SK-N-SH treated with all-trans-retinoic acid at 6 μM for 48 hours (cell line): Measurements from ENCODE around the gene ATPAF1.

ENCODE experiments used
- ATAC-seq: fragments of 200-7000 bp; cut with Tn5 transposase; 3 replicates; pipeline ENCODE4 v1.9.1; 2020; ENCODE audit warnings: mild to moderate bottlenecking, moderate library complexity
- ARNTL ChIP-seq: fragments of 450-650 bp; formaldehyde crosslinking; IDR thresholded peaks from 2 replicates; pipeline ENCODE4 v1.5.0; 2020; ENCODE audit warnings: low read depth, mild to moderate bottlenecking, moderate library complexity, borderline replicate concordance
- CSRNP3 ChIP-seq: fragments of 250-450 bp; sonication (Bioruptor Pico); IDR thresholded peaks from 2 replicates; pipeline ENCODE4 v1.5.1; 2021; ENCODE audit warnings: mild to moderate bottlenecking, moderate library complexity
- ESRRG ChIP-seq: fragments of 250-450 bp; sonication (Bioruptor Pico); IDR thresholded peaks from 2 replicates; pipeline ENCODE4 v1.6.1; 2021; ENCODE audit warnings: mild to moderate bottlenecking
- GLIS3 ChIP-seq: fragments of 250-450 bp; sonication (Bioruptor Pico); IDR thresholded peaks from 2 replicates; pipeline ENCODE4 v1.5.0; 2020; ENCODE audit warnings: mild to moderate bottlenecking, moderate library complexity
- OSR1 ChIP-seq: fragments of 250-450 bp; sonication (Bioruptor Pico); IDR thresholded peaks from 2 replicates; pipeline ENCODE4 v1.8.0; 2022; ENCODE audit warnings: moderate library complexity, mild to moderate bottlenecking, inconsistent platforms
- RARB ChIP-seq: fragments of 250-450 bp; sonication (Bioruptor Pico); IDR thresholded peaks from 2 replicates; pipeline ENCODE4 v1.8.0; 2021; ENCODE audit warnings: mild to moderate bottlenecking, moderate library complexity
- SNAI2 ChIP-seq: fragments of 250-450 bp; sonication (Bioruptor Pico); IDR thresholded peaks from 2 replicates; pipeline ENCODE4 v1.5.0; 2020; ENCODE audit warnings: mild to moderate bottlenecking, moderate library complexity
- TCF4 ChIP-seq: fragments of 250-450 bp; sonication (Bioruptor Pico); IDR thresholded peaks from 2 replicates; pipeline ENCODE4 v1.8.0; 2021; ENCODE audit warnings: mild to moderate bottlenecking, moderate library complexity, borderline replicate concordance
- TOX ChIP-seq: fragments of 250-450 bp; sonication (Bioruptor Pico); IDR thresholded peaks from 2 replicates; pipeline ENCODE4 v1.8.0; 2021; ENCODE audit warnings: mild to moderate bottlenecking, moderate library complexity, borderline replicate concordance
- ZFP3 ChIP-seq: fragments of 250-450 bp; sonication (Bioruptor Pico); IDR thresholded peaks from 2 replicates; pipeline ENCODE4 v1.5.0; 2020; ENCODE audit warnings: mild to moderate bottlenecking, moderate library complexity
- ZFP30 ChIP-seq: fragments of 450-650 bp; formaldehyde crosslinking; IDR thresholded peaks from 2 replicates; pipeline ENCODE4 v1.5.0; 2022; ENCODE audit warnings: mild to moderate bottlenecking, moderate library complexity
- ZNF70 ChIP-seq: fragments of 450-650 bp; formaldehyde crosslinking; IDR thresholded peaks from 2 replicates; pipeline ENCODE4 v1.5.0; 2020; ENCODE audit warnings: mild to moderate bottlenecking, moderate library complexity
- ZNF8 ChIP-seq: fragments of 450-650 bp; formaldehyde crosslinking; IDR thresholded peaks from 2 replicates; pipeline ENCODE4 v1.5.0; 2020; ENCODE audit warnings: mild to moderate bottlenecking, moderate library complexity
- TF ChIP-seq, protein P1 (sequence below): fragments of 250-450 bp; sonication (Bioruptor Pico); IDR thresholded peaks from 2 replicates; pipeline ENCODE4 v1.5.0; 2020; ENCODE audit warnings: mild to moderate bottlenecking, moderate library complexity
- TF ChIP-seq, protein P2 (sequence below): fragments of 250-450 bp; sonication (Bioruptor Pico); IDR thresholded peaks from 2 replicates; pipeline ENCODE4 v1.8.0; 2020; ENCODE audit warnings: mild to moderate bottlenecking, moderate library complexity, borderline replicate concordance
- TF ChIP-seq, protein P3 (sequence below): fragments of 250-450 bp; sonication (Bioruptor Pico); IDR thresholded peaks from 2 replicates; pipeline ENCODE4 v1.8.0; 2021; ENCODE audit warnings: low read depth, mild to moderate bottlenecking, moderate library complexity, borderline replicate concordance

The ATPAF1 gene

DNA sequence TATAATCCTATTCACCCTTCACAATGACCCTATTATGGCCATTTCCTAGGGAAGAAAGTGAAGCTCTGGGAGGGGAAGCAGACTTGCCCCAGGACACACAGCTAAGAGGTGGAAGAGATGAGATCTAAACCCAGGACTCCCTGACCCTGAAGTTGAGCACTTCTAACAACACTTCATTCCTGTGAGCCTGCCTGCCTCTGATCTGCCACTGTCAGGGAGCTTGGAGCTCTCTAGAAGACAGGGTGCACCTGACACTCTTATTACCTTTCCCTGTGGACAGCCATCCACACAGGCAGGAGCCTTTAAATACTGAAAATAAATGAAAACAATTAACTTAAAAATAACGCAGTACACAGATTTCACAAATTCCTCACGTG lies 64.7 kb downstream of the ATPAF1 start (continued):
- TF ChIP-seq, protein P1, sequence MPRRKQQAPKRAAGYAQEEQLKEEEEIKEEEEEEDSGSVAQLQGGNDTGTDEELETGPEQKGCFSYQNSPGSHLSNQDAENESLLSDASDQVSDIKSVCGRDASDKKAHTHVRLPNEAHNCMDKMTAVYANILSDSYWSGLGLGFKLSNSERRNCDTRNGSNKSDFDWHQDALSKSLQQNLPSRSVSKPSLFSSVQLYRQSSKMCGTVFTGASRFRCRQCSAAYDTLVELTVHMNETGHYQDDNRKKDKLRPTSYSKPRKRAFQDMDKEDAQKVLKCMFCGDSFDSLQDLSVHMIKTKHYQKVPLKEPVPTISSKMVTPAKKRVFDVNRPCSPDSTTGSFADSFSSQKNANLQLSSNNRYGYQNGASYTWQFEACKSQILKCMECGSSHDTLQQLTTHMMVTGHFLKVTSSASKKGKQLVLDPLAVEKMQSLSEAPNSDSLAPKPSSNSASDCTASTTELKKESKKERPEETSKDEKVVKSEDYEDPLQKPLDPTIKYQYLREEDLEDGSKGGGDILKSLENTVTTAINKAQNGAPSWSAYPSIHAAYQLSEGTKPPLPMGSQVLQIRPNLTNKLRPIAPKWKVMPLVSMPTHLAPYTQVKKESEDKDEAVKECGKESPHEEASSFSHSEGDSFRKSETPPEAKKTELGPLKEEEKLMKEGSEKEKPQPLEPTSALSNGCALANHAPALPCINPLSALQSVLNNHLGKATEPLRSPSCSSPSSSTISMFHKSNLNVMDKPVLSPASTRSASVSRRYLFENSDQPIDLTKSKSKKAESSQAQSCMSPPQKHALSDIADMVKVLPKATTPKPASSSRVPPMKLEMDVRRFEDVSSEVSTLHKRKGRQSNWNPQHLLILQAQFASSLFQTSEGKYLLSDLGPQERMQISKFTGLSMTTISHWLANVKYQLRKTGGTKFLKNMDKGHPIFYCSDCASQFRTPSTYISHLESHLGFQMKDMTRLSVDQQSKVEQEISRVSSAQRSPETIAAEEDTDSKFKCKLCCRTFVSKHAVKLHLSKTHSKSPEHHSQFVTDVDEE = no peak

DNA sequence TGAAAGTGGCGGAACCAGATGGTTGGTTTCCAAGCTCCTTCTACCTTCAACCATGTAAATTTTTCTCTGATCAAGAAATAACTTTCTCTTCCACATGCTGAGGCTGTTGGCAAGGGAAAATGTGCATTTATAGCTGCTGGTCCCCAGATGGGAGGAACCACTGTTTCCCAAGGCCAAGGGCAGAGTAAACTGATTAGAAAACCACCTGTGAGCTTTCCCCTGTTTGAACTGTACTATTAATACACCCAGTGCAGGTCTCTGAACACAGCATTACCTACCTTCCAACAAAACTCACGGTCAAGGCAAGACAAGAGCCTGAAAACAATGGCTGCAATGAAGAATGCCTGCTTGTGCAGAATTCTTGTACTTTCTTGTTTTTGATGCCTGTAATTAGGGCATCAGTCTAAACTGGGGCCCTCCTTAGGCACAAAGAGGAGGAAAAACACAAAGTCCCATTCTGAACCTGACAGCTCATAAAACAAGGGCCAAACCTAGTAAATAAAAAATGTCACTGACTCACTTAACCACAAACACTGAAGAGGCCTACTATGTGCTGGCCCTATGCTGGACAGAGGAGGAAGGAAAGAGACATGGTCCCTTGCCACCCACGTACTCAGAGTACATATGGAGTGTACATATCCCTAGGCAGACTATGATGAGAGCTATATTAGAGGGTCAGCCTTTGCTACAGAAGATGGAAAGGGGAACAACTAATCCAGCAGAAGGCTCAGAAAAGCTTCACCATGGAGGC lies 66.7 kb downstream of the ATPAF1 start:
- TF ChIP-seq ZNF8 (CRISPR knock-in tag) (no peak), SNAI2 (CRISPR knock-in tag) (no peak), ARNTL (CRISPR knock-in tag) (no peak), ZFP3 (CRISPR knock-in tag) (no peak), GLIS3 (CRISPR knock-in tag) (no peak), TCF4 (CRISPR knock-in tag) (no peak)
- TF ChIP-seq, protein P2, sequence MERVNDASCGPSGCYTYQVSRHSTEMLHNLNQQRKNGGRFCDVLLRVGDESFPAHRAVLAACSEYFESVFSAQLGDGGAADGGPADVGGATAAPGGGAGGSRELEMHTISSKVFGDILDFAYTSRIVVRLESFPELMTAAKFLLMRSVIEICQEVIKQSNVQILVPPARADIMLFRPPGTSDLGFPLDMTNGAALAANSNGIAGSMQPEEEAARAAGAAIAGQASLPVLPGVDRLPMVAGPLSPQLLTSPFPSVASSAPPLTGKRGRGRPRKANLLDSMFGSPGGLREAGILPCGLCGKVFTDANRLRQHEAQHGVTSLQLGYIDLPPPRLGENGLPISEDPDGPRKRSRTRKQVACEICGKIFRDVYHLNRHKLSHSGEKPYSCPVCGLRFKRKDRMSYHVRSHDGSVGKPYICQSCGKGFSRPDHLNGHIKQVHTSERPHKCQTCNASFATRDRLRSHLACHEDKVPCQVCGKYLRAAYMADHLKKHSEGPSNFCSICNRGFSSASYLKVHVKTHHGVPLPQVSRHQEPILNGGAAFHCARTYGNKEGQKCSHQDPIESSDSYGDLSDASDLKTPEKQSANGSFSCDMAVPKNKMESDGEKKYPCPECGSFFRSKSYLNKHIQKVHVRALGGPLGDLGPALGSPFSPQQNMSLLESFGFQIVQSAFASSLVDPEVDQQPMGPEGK (CRISPR knock-in tag) = no peak
- TF ChIP-seq, all 23 proteins: peak for 0
- no peak for ATAC-seq

- no peak for ATAC-seq
- TF ChIP-seq ZFP30 (CRISPR knock-in tag) (no peak), CSRNP3 (CRISPR knock-in tag) (no peak), ZNF70 (CRISPR knock-in tag) (no peak), OSR1 (no peak)
Measured at GRCh38 chr1:46599059-46599970, 68.8 kb downstream of the ATPAF1 start.

DNA sequence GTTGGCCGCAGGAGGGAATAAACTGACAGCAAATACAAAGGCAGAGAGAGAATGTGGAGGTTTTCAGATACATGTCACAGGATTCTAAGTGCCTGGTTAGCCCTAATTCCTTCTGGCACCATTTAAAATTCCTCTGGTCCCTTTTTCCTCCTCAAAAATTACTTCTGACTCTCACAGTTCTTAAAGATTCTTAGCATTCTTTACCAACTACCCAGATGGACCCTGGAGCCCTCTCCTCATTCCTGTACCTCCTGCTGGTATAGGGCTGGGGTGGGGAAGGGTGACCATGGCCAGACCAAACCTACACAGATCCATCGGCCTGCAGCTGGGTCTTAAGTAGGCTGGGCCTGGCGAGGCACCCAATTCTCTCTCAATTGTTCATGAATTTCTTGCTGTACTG lies 71.3 kb downstream of the ATPAF1 start:
- no peak for ATAC-seq
- TF ChIP-seq ZFP3 (CRISPR knock-in tag) (no peak), OSR1 (no peak), SNAI2 (CRISPR knock-in tag) (no peak), ZNF70 (CRISPR knock-in tag) (no peak), RARB (no peak), GLIS3 (CRISPR knock-in tag) (no peak), ESRRG (CRISPR knock-in tag) (no peak), TOX (CRISPR knock-in tag) (no peak), ARNTL (CRISPR knock-in tag) (no peak)
- TF ChIP-seq, protein P2 (CRISPR knock-in tag) = no peak
- TF ChIP-seq, protein P3, sequence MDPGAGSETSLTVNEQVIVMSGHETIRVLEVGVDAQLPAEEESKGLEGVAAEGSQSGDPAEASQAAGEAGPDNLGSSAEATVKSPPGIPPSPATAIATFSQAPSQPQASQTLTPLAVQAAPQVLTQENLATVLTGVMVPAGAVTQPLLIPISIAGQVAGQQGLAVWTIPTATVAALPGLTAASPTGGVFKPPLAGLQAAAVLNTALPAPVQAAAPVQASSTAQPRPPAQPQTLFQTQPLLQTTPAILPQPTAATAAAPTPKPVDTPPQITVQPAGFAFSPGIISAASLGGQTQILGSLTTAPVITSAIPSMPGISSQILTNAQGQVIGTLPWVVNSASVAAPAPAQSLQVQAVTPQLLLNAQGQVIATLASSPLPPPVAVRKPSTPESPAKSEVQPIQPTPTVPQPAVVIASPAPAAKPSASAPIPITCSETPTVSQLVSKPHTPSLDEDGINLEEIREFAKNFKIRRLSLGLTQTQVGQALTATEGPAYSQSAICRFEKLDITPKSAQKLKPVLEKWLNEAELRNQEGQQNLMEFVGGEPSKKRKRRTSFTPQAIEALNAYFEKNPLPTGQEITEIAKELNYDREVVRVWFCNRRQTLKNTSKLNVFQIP (CRISPR knock-in tag) = no peak
- TF ChIP-seq, protein P1 = no peak
